Measurements from ENCODE around the gene SIDT1. TPM values are rescaled to one million over a fixed set of nuclear protein-coding genes. Genes with fewer than 3 reads are reported as not detected.

Gene SIDT1
- total and polyA plus RNA-seq, 4 donors: 0.08 to 2.2 (median 0.82) TPM

DNA sequence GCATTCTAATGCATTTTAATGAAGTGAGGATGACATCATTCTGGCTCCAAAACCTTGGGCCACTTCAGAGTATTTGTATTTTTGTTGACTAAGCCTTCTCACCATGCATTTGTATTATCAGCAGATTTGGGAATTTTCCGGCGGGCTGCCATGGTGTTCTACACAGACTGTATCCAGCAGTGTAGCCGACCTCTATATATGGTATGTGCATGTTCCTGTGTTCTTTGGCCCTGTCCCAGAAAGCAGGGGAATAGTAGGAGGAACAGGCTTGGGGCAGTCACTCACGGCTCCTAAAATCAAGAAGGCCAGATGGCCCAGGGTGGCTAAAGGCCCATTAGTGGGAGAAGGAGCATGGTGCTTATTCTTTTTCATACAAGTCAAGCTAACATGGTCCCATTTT is 83.6 kb downstream of the SIDT1 start:
- TF ChIP-seq TAF1 (conservative IDR thresholded peaks at IDR 0.05) (no peak), FOXA2 (IDR thresholded peaks at IDR 0.05) (no peak), REST (IDR thresholded peaks at IDR 0.05) (no peak), YY1 (IDR thresholded peaks at IDR 0.05) (no peak), EGR1 (IDR thresholded peaks at IDR 0.05; ENCODE audit: low read depth in 2 of 2) (no peak), RAD21 (IDR thresholded peaks at IDR 0.05) (no peak), SP1 (IDR thresholded peaks at IDR 0.05) (no peak), MAX (IDR thresholded peaks at IDR 0.05) (no peak), JUND (IDR thresholded peaks at IDR 0.05) (no peak)
- TF ChIP-seq, protein P1, sequence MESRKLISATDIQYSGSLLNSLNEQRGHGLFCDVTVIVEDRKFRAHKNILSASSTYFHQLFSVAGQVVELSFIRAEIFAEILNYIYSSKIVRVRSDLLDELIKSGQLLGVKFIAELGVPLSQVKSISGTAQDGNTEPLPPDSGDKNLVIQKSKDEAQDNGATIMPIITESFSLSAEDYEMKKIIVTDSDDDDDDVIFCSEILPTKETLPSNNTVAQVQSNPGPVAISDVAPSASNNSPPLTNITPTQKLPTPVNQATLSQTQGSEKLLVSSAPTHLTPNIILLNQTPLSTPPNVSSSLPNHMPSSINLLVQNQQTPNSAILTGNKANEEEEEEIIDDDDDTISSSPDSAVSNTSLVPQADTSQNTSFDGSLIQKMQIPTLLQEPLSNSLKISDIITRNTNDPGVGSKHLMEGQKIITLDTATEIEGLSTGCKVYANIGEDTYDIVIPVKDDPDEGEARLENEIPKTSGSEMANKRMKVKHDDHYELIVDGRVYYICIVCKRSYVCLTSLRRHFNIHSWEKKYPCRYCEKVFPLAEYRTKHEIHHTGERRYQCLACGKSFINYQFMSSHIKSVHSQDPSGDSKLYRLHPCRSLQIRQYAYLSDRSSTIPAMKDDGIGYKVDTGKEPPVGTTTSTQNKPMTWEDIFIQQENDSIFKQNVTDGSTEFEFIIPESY (IDR thresholded peaks at IDR 0.05): no peak
- Histone ChIP-seq H3K27me3 (ENCODE audit: control insufficient read depth in 4 of 4, insufficient read depth in 4 of 4, low read length in 3 of 4) (no peaks in the 10 kb centered on the region), H3K27ac (ENCODE audit: low read depth in 1 of 2, low read length in 2 of 2) (no peak overlapping the region), H3K9ac (ENCODE audit: low read depth in 1 of 2, low read length in 2 of 2) (no peak overlapping the region), H3K9me3 (ENCODE audit: control insufficient read depth in 4 of 4, low read length in 3 of 4) (no peaks in the 10 kb centered on the region), H3K4me3 (ENCODE audit: low read depth in 1 of 3, low read length in 3 of 3) (no peak overlapping the region), H3K36me3 (ENCODE audit: control insufficient read depth in 4 of 4, insufficient read depth in 3 of 4, low read depth in 1 of 4, low read length in 3 of 4) (no peaks in the 10 kb centered on the region), H3K4me1 (ENCODE audit: control insufficient read depth in 4 of 4, insufficient read depth in 4 of 4, low read length in 3 of 4) (no peaks in the 10 kb centered on the region)
- no peak for DNase-seq (ENCODE audit: low spot score)
- 88% methylated on average over 4 of the region's 4 CpGs for WGBS

GRCh38 chr3:113617726-113618125 is 85.4 kb downstream of the SIDT1 start:
- DNase-seq (ENCODE audit: low spot score): no peak
- WGBS: 92% methylated on average over 2 of the region's 2 CpGs
- Histone ChIP-seq H3K4me3 (ENCODE audit: low read depth in 1 of 3, low read length in 3 of 3) (no peak overlapping the region), H3K9ac (ENCODE audit: low read depth in 1 of 2, low read length in 2 of 2) (no peak overlapping the region), H3K36me3 (ENCODE audit: control insufficient read depth in 4 of 4, insufficient read depth in 3 of 4, low read depth in 1 of 4, low read length in 3 of 4) (no peaks in the 10 kb centered on the region), H3K9me3 (ENCODE audit: control insufficient read depth in 4 of 4, low read length in 3 of 4) (no peaks in the 10 kb centered on the region), H3K27me3 (ENCODE audit: control insufficient read depth in 4 of 4, insufficient read depth in 4 of 4, low read length in 3 of 4) (no peaks in the 10 kb centered on the region), H3K4me1 (ENCODE audit: control insufficient read depth in 4 of 4, insufficient read depth in 4 of 4, low read length in 3 of 4) (no peaks in the 10 kb centered on the region), H3K27ac (ENCODE audit: low read depth in 1 of 2, low read length in 2 of 2) (no peak overlapping the region)
- TF ChIP-seq EGR1 (IDR thresholded peaks at IDR 0.05; ENCODE audit: low read depth in 2 of 2) (no peak), ATF3 (IDR thresholded peaks at IDR 0.05) (no peak), FOXA2 (IDR thresholded peaks at IDR 0.05) (no peak), TAF1 (conservative IDR thresholded peaks at IDR 0.05) (no peak), JUND (IDR thresholded peaks at IDR 0.05) (no peak), HNF4A (conservative IDR thresholded peaks at IDR 0.05) (no peak), NR2F2 (IDR thresholded peaks at IDR 0.05) (no peak), SP1 (IDR thresholded peaks at IDR 0.05) (no peak), RXRA (IDR thresholded peaks at IDR 0.05) (no peak)
- TF ChIP-seq, protein P1 (IDR thresholded peaks at IDR 0.05): no peak

All from liver (tissue), 9 donors.